ENCODE data around the gene ANKRD28.
"Not testable (repeated sequence)": the region's sequence is repeated elsewhere in the genome, so short reads cannot be mapped to it uniquely, and the experiment has no call there.

Gene ANKRD28

GRCh38 chr3:15769256-15769915, 28.4 kb downstream of the ANKRD28 start:
- DNase-seq, result no peak

- DNase-seq, result peak; percentile 38
Observed at GRCh38 chr3:15768421-15769255, 29.1 kb downstream of the ANKRD28 start.

- DNase-seq, result no peak
Observed at GRCh38 chr3:15766406-15766805, 31.4 kb downstream of the ANKRD28 start.

GRCh38 chr3:15758295-15758694, 39.5 kb downstream of the ANKRD28 start:
- DNase-seq, result no peak

GRCh38 chr3:15757824-15758223, 40.0 kb downstream of the ANKRD28 start:
- no peak for DNase-seq

GRCh38 chr3:15756505-15756904, 41.3 kb downstream of the ANKRD28 start:
- DNase-seq, result no peak

- DNase-seq, result no peak
Observed at GRCh38 chr3:15755780-15756179, 42.0 kb downstream of the ANKRD28 start.

GRCh38 chr3:15755181-15755580, 42.6 kb downstream of the ANKRD28 start:
- DNase-seq, result no peak

GRCh38 chr3:15754047-15754446, 43.7 kb downstream of the ANKRD28 start:
- DNase-seq, result no peak

GRCh38 chr3:15753056-15753710, 44.6 kb downstream of the ANKRD28 start:
- DNase-seq, result no peak

GRCh38 chr3:15750879-15751278, 46.9 kb downstream of the ANKRD28 start:
- no peak for DNase-seq

GRCh38 chr3:15750143-15750542, 47.6 kb downstream of the ANKRD28 start:
- no peak for DNase-seq

GRCh38 chr3:15745896-15746295, 51.9 kb downstream of the ANKRD28 start:
- not testable (repeated sequence) for DNase-seq

GRCh38 chr3:15744176-15744575, 53.6 kb downstream of the ANKRD28 start:
- no peak for DNase-seq

GRCh38 chr3:15743587-15744009, 54.2 kb downstream of the ANKRD28 start:
- no peak for DNase-seq

GRCh38 chr3:15742236-15742635, 55.5 kb downstream of the ANKRD28 start:
- DNase-seq, result not testable (repeated sequence)

- DNase-seq, result not testable (repeated sequence)
Observed at GRCh38 chr3:15738616-15739005, 59.2 kb downstream of the ANKRD28 start.

- DNase-seq, result no peak
Observed at GRCh38 chr3:15731024-15731423, 66.8 kb downstream of the ANKRD28 start.

GRCh38 chr3:15728766-15729165, 69.0 kb downstream of the ANKRD28 start:
- DNase-seq, result no peak

GRCh38 chr3:15726881-15727280, 70.9 kb downstream of the ANKRD28 start:
- DNase-seq, result no peak

GRCh38 chr3:15726043-15726442, 71.7 kb downstream of the ANKRD28 start:
- no peak for DNase-seq

- no peak for DNase-seq
Observed at GRCh38 chr3:15724446-15724845, 73.3 kb downstream of the ANKRD28 start.

- DNase-seq, result no peak
Observed at GRCh38 chr3:15723624-15723884, 74.2 kb downstream of the ANKRD28 start.
